Colon (tissue), 2 donors: ENCODE data around the gene GPR62.

Experiments used
- FAIRE-seq: peaks from 2 replicates; lab custom pipeline; 2012; peaks lifted over from hg19 to GRCh38; lab: Jason Lieb, UNC
- donor health status: control.
- donor health status: control.

Gene GPR62

GRCh38 chr3:51994530-51994929, 39.3 kb downstream of the GPR62 start:
- FAIRE-seq: no peak

- no peak for FAIRE-seq
Measured at GRCh38 chr3:51995346-51996163, 40.4 kb downstream of the GPR62 start, which contains the start of gene RPL29. Gene RPL29 (minus strand): TSS chr3:51995895. CDS start chr3:51995461, 434 bp downstream.

GRCh38 chr3:51997172-51997571, 42.0 kb downstream of the GPR62 start:
- FAIRE-seq: no peak

- no peak for FAIRE-seq
Measured at GRCh38 chr3:51997935-51998596, 42.9 kb downstream of the GPR62 start.

- no peak for FAIRE-seq
Measured at GRCh38 chr3:51998774-51999173, 43.6 kb downstream of the GPR62 start.

- FAIRE-seq: no peak
Measured at GRCh38 chr3:51999846-52000245, 44.7 kb downstream of the GPR62 start.

GRCh38 chr3:52001443-52001974, 46.3 kb downstream of the GPR62 start:
- no peak for FAIRE-seq

GRCh38 chr3:52002748-52003147, 47.6 kb downstream of the GPR62 start:
- no peak for FAIRE-seq

GRCh38 chr3:52004163-52004787, 49.1 kb downstream of the GPR62 start:
- FAIRE-seq: no peak

GRCh38 chr3:52004906-52005395, 49.8 kb downstream of the GPR62 start:
- FAIRE-seq: no peak

- FAIRE-seq: no peak
Measured at GRCh38 chr3:52005571-52005986, 50.4 kb downstream of the GPR62 start.

GRCh38 chr3:52006017-52006819, 51.0 kb downstream of the GPR62 start:
- FAIRE-seq: no peak

- FAIRE-seq: no peak
Measured at GRCh38 chr3:52006820-52007133, 51.6 kb downstream of the GPR62 start.
